Activated T-cell treated with anti-CD3 and anti-CD28 coated beads, Interleukin-2, amount 50 U/mL, for 72 hours (primary cell): ENCODE measurements around the gene ADORA1. TPM values are rescaled to one million over a fixed set of nuclear protein-coding genes. Genes with fewer than 3 reads are reported as not detected.

ENCODE experiments used
- ATAC-seq, 2 donors: fragments of 150-1000 bp; cut with Tn5 transposase; replicated peaks in 1 of 2; 2 replicates each; pipeline ENCODE4 v1.10.0; 2021; ENCODE audit warnings: moderate library complexity in 2 of 2, mild to moderate bottlenecking in 1 of 2
- DNase-seq, 2 donors: peaks; one replicate each; pipeline ENCODE4 v3.0.0; 2021 to 2022; ENCODE audit warnings: mixed read lengths in 1 of 2
- H3K27ac Mint-ChIP-seq: one replicate; pipeline ENCODE4 v1.8.0; 2022; ENCODE audit warnings: mild to moderate bottlenecking, moderate library complexity, mixed read lengths
- H3K27me3 Mint-ChIP-seq: one replicate; pipeline ENCODE4 v1.8.0; 2022; ENCODE audit warnings: low read depth, mixed read lengths
- H3K36me3 Mint-ChIP-seq, 2 donors: one replicate each; pipeline ENCODE4 v1.8.0; 2022; ENCODE audit warnings: mixed read lengths in 2 of 2, mild to moderate bottlenecking in 1 of 2; ENCODE audit not compliant: insufficient read depth in 2 of 2
- H3K4me1 Mint-ChIP-seq: one replicate; pipeline ENCODE4 v1.8.0; 2022; ENCODE audit warnings: low read depth, mixed read lengths
- H3K4me3 Mint-ChIP-seq, 2 donors: one replicate each; pipeline ENCODE4 v1.8.0; 2022; ENCODE audit warnings: mild to moderate bottlenecking in 2 of 2, mixed read lengths in 2 of 2, moderate library complexity in 2 of 2
- H3K9me3 Mint-ChIP-seq, 2 donors: one replicate each; pipeline ENCODE4 v1.8.0; 2022; ENCODE audit warnings: mixed read lengths in 2 of 2
- total RNA-seq, 2 donors: library from RNA; stranded (reverse); gene quantifications; one replicate each; pipeline ENCODE4 v1.2.3, GENCODE V29; 2022

The ADORA1 gene
- total RNA-seq, 2 donors from 2014 or later: not detected

GRCh38 chr1:203199481-203199815, 71.9 kb downstream of the ADORA1 start:
- no peak overlapping the region for H3K4me3 Mint-ChIP-seq
- peaks cover 24% of the 10 kb centered on the region for H3K27me3 Mint-ChIP-seq
- DNase-seq (no peak), ATAC-seq (no peak)
- no peaks in the 10 kb centered on the region for H3K36me3 Mint-ChIP-seq
- no peaks in the 10 kb centered on the region for H3K4me1 Mint-ChIP-seq
- peaks cover 0 to 1% of the 10 kb centered on the region in 2 donors for H3K9me3 Mint-ChIP-seq
- no peak overlapping the region for H3K27ac Mint-ChIP-seq

- no peaks in the 10 kb centered on the region for H3K36me3 Mint-ChIP-seq
- H3K9me3 Mint-ChIP-seq: peaks cover 0 to 1% of the 10 kb centered on the region in 2 donors
- ATAC-seq: no peak
- H3K4me3 Mint-ChIP-seq: no peak overlapping the region
- no peak for DNase-seq
- H3K27me3 Mint-ChIP-seq: peaks cover 24% of the 10 kb centered on the region
- H3K27ac Mint-ChIP-seq: no peak overlapping the region
- no peaks in the 10 kb centered on the region for H3K4me1 Mint-ChIP-seq
These were observed 72.5 kb downstream of the ADORA1 start for GRCh38 chr1:203199816-203200571.

GRCh38 chr1:203200916-203201315, 73.4 kb downstream of the ADORA1 start:
- no peak for ATAC-seq
- H3K9me3 Mint-ChIP-seq: peaks cover 0 to 1% of the 10 kb centered on the region in 2 donors

GRCh38 chr1:203201516-203202205, 74.1 kb downstream of the ADORA1 start:
- peaks cover 24% of the 10 kb centered on the region for H3K27me3 Mint-ChIP-seq

More at GRCh38 chr1:203200916-203201315, 73.4 kb downstream of the ADORA1 start:
- no peak overlapping the region for H3K27ac Mint-ChIP-seq
- DNase-seq: no peak
- H3K4me3 Mint-ChIP-seq: no peak overlapping the region
- H3K4me1 Mint-ChIP-seq: no peaks in the 10 kb centered on the region
- no peaks in the 10 kb centered on the region for H3K36me3 Mint-ChIP-seq
- peaks cover 24% of the 10 kb centered on the region for H3K27me3 Mint-ChIP-seq

GRCh38 chr1:203202431-203203245, 75.1 kb downstream of the ADORA1 start:
- no peak overlapping the region for H3K4me3 Mint-ChIP-seq
- no peaks in the 10 kb centered on the region for H3K36me3 Mint-ChIP-seq
- no peaks in the 10 kb centered on the region for H3K4me1 Mint-ChIP-seq
- DNase-seq: no peak
- peaks cover 29% of the 10 kb centered on the region for H3K27me3 Mint-ChIP-seq
- ATAC-seq: no peak
- H3K27ac Mint-ChIP-seq: no peak overlapping the region
- H3K9me3 Mint-ChIP-seq: peaks cover 0 to 1% of the 10 kb centered on the region in 2 donors

More at GRCh38 chr1:203201516-203202205, 74.1 kb downstream of the ADORA1 start:
- Mint-ChIP-seq H3K9me3 (peaks cover 0 to 1% of the 10 kb centered on the region in 2 donors), H3K4me1 (no peaks in the 10 kb centered on the region), H3K27ac (no peak overlapping the region), H3K4me3 (no peak overlapping the region), H3K36me3 (no peaks in the 10 kb centered on the region)
- DNase-seq (no peak), ATAC-seq (no peak)

- H3K27ac Mint-ChIP-seq: no peak overlapping the region
- ATAC-seq: no peak
- H3K36me3 Mint-ChIP-seq: no peaks in the 10 kb centered on the region
- DNase-seq: no peak
- peaks cover 30% of the 10 kb centered on the region for H3K27me3 Mint-ChIP-seq
- H3K4me1 Mint-ChIP-seq: no peaks in the 10 kb centered on the region
- no peak overlapping the region for H3K4me3 Mint-ChIP-seq
- H3K9me3 Mint-ChIP-seq: peaks cover 0 to 1% of the 10 kb centered on the region in 2 donors
These were observed 77.2 kb downstream of the ADORA1 start for GRCh38 chr1:203204756-203205155.

GRCh38 chr1:203206129-203206687, 78.7 kb downstream of the ADORA1 start:
- DNase-seq: no peak
- Mint-ChIP-seq H3K9me3 (peaks cover 0 to 1% of the 10 kb centered on the region in 2 donors), H3K27ac (no peak overlapping the region), H3K4me3 (no peak overlapping the region), H3K4me1 (no peaks in the 10 kb centered on the region), H3K27me3 (peaks cover 17% of the 10 kb centered on the region), H3K36me3 (no peaks in the 10 kb centered on the region)
- no peak for ATAC-seq

GRCh38 chr1:203207751-203208150, 80.2 kb downstream of the ADORA1 start:
- Mint-ChIP-seq H3K4me3 (no peak overlapping the region), H3K27me3 (peaks cover 17% of the 10 kb centered on the region)
- DNase-seq: no peak

GRCh38 chr1:203208181-203208580, 80.7 kb downstream of the ADORA1 start:
- ATAC-seq: no peak
- Mint-ChIP-seq H3K27ac (no peak overlapping the region), H3K4me1 (no peaks in the 10 kb centered on the region), H3K4me3 (no peak overlapping the region), H3K27me3 (peaks cover 14% of the 10 kb centered on the region), H3K36me3 (no peaks in the 10 kb centered on the region), H3K9me3 (peaks cover 0 to 1% of the 10 kb centered on the region in 2 donors)
- DNase-seq: no peak

More at GRCh38 chr1:203207751-203208150, 80.2 kb downstream of the ADORA1 start:
- no peak for ATAC-seq
- Mint-ChIP-seq H3K27ac (no peak overlapping the region), H3K36me3 (no peaks in the 10 kb centered on the region), H3K4me1 (no peaks in the 10 kb centered on the region), H3K9me3 (peaks cover 0 to 1% of the 10 kb centered on the region in 2 donors)

GRCh38 chr1:203210350-203210749, 82.8 kb downstream of the ADORA1 start:
- peaks cover 13% of the 10 kb centered on the region for H3K27me3 Mint-ChIP-seq
- no peak for DNase-seq
- H3K9me3 Mint-ChIP-seq: no peaks in the 10 kb centered on the region
- H3K27ac Mint-ChIP-seq: no peak overlapping the region
- H3K4me3 Mint-ChIP-seq: no peak overlapping the region
- no peak for ATAC-seq
- no peaks in the 10 kb centered on the region for H3K4me1 Mint-ChIP-seq
- no peaks in the 10 kb centered on the region for H3K36me3 Mint-ChIP-seq

GRCh38 chr1:203210988-203211387, 83.5 kb downstream of the ADORA1 start:
- Mint-ChIP-seq H3K27me3 (peaks cover 16% of the 10 kb centered on the region), H3K4me1 (peaks cover 1% of the 10 kb centered on the region), H3K9me3 (no peaks in the 10 kb centered on the region)

GRCh38 chr1:203211812-203212211, 84.3 kb downstream of the ADORA1 start:
- Mint-ChIP-seq H3K4me3 (no peak overlapping the region), H3K27me3 (peaks cover 24% of the 10 kb centered on the region), H3K9me3 (no peaks in the 10 kb centered on the region), H3K36me3 (no peaks in the 10 kb centered on the region), H3K27ac (no peak overlapping the region), H3K4me1 (peaks cover 6% of the 10 kb centered on the region)
- ATAC-seq (no peak), DNase-seq (no peak)

More at GRCh38 chr1:203210988-203211387, 83.5 kb downstream of the ADORA1 start:
- no peak for ATAC-seq
- H3K36me3 Mint-ChIP-seq: no peaks in the 10 kb centered on the region
- no peak for DNase-seq
- no peak overlapping the region for H3K27ac Mint-ChIP-seq
- H3K4me3 Mint-ChIP-seq: no peak overlapping the region

GRCh38 chr1:203213126-203213525, 85.6 kb downstream of the ADORA1 start:
- peaks cover 6% of the 10 kb centered on the region for H3K4me1 Mint-ChIP-seq
- no peaks in the 10 kb centered on the region for H3K9me3 Mint-ChIP-seq
- no peaks in the 10 kb centered on the region for H3K36me3 Mint-ChIP-seq
- H3K27ac Mint-ChIP-seq: no peak overlapping the region
- DNase-seq (no peak), ATAC-seq (no peak)
- peaks cover 20% of the 10 kb centered on the region for H3K27me3 Mint-ChIP-seq
- H3K4me3 Mint-ChIP-seq: no peak overlapping the region
